ENCODE measurements around the gene FNDC1.

FNDC1 gene

GRCh38 chr6:159249128-159249527 is 79.9 kb downstream of the FNDC1 start:
- H3K9ac ChIP-seq (ENCODE audit: low read depth, low read length) = no peak overlapping the region

GRCh38 chr6:159249752-159250151 is 80.6 kb downstream of the FNDC1 start:
- DNase-seq (no peak), ATAC-seq (ENCODE audit: insufficient read depth, low read depth) (no peak)
- Histone ChIP-seq H3K4me1 (ENCODE audit: insufficient read depth, low read length) (no peaks in the 10 kb centered on the region), H3K79me2 (ENCODE audit: insufficient read depth, low read length) (no peaks in the 10 kb centered on the region), H3K36me3 (ENCODE audit: insufficient read depth, low read length) (no peaks in the 10 kb centered on the region), H3K9ac (ENCODE audit: low read depth, low read length) (no peak overlapping the region), H3K4me3 (ENCODE audit: low read depth in 1 of 2, low read length in 2 of 2) (no peak overlapping the region), H4K20me1 (ENCODE audit: insufficient read depth, low read length) (no peaks in the 10 kb centered on the region), H3K9me3 (ENCODE audit: insufficient read depth, low read length, severe bottlenecking) (no peaks in the 10 kb centered on the region), H3K4me2 (ENCODE audit: insufficient read depth, low read length) (no peak overlapping the region), H2AFZ (ENCODE audit: low read depth, low read length) (no peak overlapping the region), H3K27me3 (ENCODE audit: insufficient read depth, low read length, poor library complexity) (no peaks in the 10 kb centered on the region), H3K27ac (ENCODE audit: low read length) (no peak overlapping the region)
- TF ChIP-seq CTCF (IDR thresholded peaks at IDR 0.05; ENCODE audit: borderline replicate concordance, extremely low read depth, low read length, poor library complexity, severe bottlenecking) (no peak), EZH2 (IDR thresholded peaks at IDR 0.05; ENCODE audit: borderline replicate concordance, low read depth, low read length, severe bottlenecking) (no peak)

More at GRCh38 chr6:159249128-159249527, 79.9 kb downstream of the FNDC1 start:
- ATAC-seq (ENCODE audit: insufficient read depth, low read depth) (no peak), DNase-seq (no peak)
- no peak for TF ChIP-seq EZH2 (IDR thresholded peaks at IDR 0.05; ENCODE audit: borderline replicate concordance, low read depth, low read length, severe bottlenecking)
- no peak for TF ChIP-seq CTCF (IDR thresholded peaks at IDR 0.05; ENCODE audit: borderline replicate concordance, extremely low read depth, low read length, poor library complexity, severe bottlenecking)
- no peaks in the 10 kb centered on the region for H3K79me2 ChIP-seq (ENCODE audit: insufficient read depth, low read length)
- H3K4me2 ChIP-seq (ENCODE audit: insufficient read depth, low read length) = no peak overlapping the region
- H3K36me3 ChIP-seq (ENCODE audit: insufficient read depth, low read length) = no peaks in the 10 kb centered on the region
- no peaks in the 10 kb centered on the region for H3K27me3 ChIP-seq (ENCODE audit: insufficient read depth, low read length, poor library complexity)
- no peaks in the 10 kb centered on the region for H3K9me3 ChIP-seq (ENCODE audit: insufficient read depth, low read length, severe bottlenecking)
- H2AFZ ChIP-seq (ENCODE audit: low read depth, low read length) = no peak overlapping the region
- H3K4me3 ChIP-seq (ENCODE audit: low read depth in 1 of 2, low read length in 2 of 2) = no peak overlapping the region
- no peak overlapping the region for H3K27ac ChIP-seq (ENCODE audit: low read length)
- no peaks in the 10 kb centered on the region for H4K20me1 ChIP-seq (ENCODE audit: insufficient read depth, low read length)
- no peaks in the 10 kb centered on the region for H3K4me1 ChIP-seq (ENCODE audit: insufficient read depth, low read length)

GRCh38 chr6:159250633-159251032 is 81.4 kb downstream of the FNDC1 start:
- Histone ChIP-seq H3K79me2 (ENCODE audit: insufficient read depth, low read length) (no peaks in the 10 kb centered on the region), H3K27me3 (ENCODE audit: insufficient read depth, low read length, poor library complexity) (no peaks in the 10 kb centered on the region), H2AFZ (ENCODE audit: low read depth, low read length) (no peak overlapping the region), H3K27ac (ENCODE audit: low read length) (no peak overlapping the region), H3K4me1 (ENCODE audit: insufficient read depth, low read length) (no peaks in the 10 kb centered on the region), H3K4me2 (ENCODE audit: insufficient read depth, low read length) (no peak overlapping the region), H3K4me3 (ENCODE audit: low read depth in 1 of 2, low read length in 2 of 2) (no peak overlapping the region), H3K9ac (ENCODE audit: low read depth, low read length) (no peak overlapping the region), H3K9me3 (ENCODE audit: insufficient read depth, low read length, severe bottlenecking) (no peaks in the 10 kb centered on the region), H4K20me1 (ENCODE audit: insufficient read depth, low read length) (no peaks in the 10 kb centered on the region), H3K36me3 (ENCODE audit: insufficient read depth, low read length) (no peaks in the 10 kb centered on the region)
- DNase-seq = no peak
- ATAC-seq (ENCODE audit: insufficient read depth, low read depth) = no peak
- TF ChIP-seq EZH2 (IDR thresholded peaks at IDR 0.05; ENCODE audit: borderline replicate concordance, low read depth, low read length, severe bottlenecking) (no peak), CTCF (IDR thresholded peaks at IDR 0.05; ENCODE audit: borderline replicate concordance, extremely low read depth, low read length, poor library complexity, severe bottlenecking) (no peak)

Data from DND-41 (cell line).